Activated gamma-delta T cell (primary cell): ENCODE results near the gene TRABD2B.

Experiments used
- DNase-seq: peaks from one replicate; lab custom pipeline; 2025; lab: John Stamatoyannopoulos, UW

Gene TRABD2B

GRCh38 chr1:47936916-47937551 lies 60.2 kb downstream of the TRABD2B start:
- no peak for DNase-seq

GRCh38 chr1:47935856-47936255 lies 61.3 kb downstream of the TRABD2B start:
- DNase-seq = no peak

GRCh38 chr1:47935163-47935562 lies 62.0 kb downstream of the TRABD2B start:
- DNase-seq = no peak

GRCh38 chr1:47934243-47934805 lies 62.9 kb downstream of the TRABD2B start:
- DNase-seq = no peak

- no peak for DNase-seq
Measured at GRCh38 chr1:47932743-47933142, 64.4 kb downstream of the TRABD2B start.

- no peak for DNase-seq
Measured at GRCh38 chr1:47931395-47931794, 65.8 kb downstream of the TRABD2B start.

- no peak for DNase-seq
Measured at GRCh38 chr1:47930210-47930840, 66.9 kb downstream of the TRABD2B start.

- no peak for DNase-seq
Measured at GRCh38 chr1:47927165-47927564, 70.0 kb downstream of the TRABD2B start.

- DNase-seq = no peak
Measured at GRCh38 chr1:47926461-47926999, 70.7 kb downstream of the TRABD2B start.

- DNase-seq = no peak
Measured at GRCh38 chr1:47924270-47925048, 72.7 kb downstream of the TRABD2B start.

GRCh38 chr1:47921935-47922415 lies 75.2 kb downstream of the TRABD2B start:
- DNase-seq = no peak

GRCh38 chr1:47919113-47919833 lies 77.9 kb downstream of the TRABD2B start:
- no peak for DNase-seq

- DNase-seq = no peak
Measured at GRCh38 chr1:47918257-47918867, 78.8 kb downstream of the TRABD2B start.

GRCh38 chr1:47917687-47918086 lies 79.5 kb downstream of the TRABD2B start:
- DNase-seq = no peak

GRCh38 chr1:47915677-47916353 lies 81.4 kb downstream of the TRABD2B start:
- DNase-seq = no peak

- no peak for DNase-seq
Measured at GRCh38 chr1:47914952-47915676, 82.1 kb downstream of the TRABD2B start.

GRCh38 chr1:47914218-47914938 lies 82.8 kb downstream of the TRABD2B start:
- no peak for DNase-seq

GRCh38 chr1:47913225-47913823 lies 83.9 kb downstream of the TRABD2B start:
- DNase-seq = no peak

GRCh38 chr1:47912756-47913155 lies 84.4 kb downstream of the TRABD2B start:
- no peak for DNase-seq
